Body of pancreas (tissue), 4 donors: Measurements from ENCODE around the gene TTLL11.

ENCODE experiments used
- POLR2A ChIP-seq, 3 donors: fragments of 450-650 bp; IDR thresholded peaks; one replicate each; pipeline ENCODE4 v1.6.1; 2016; ENCODE audit warnings: antibody characterized with exemption in 3 of 3, mild to moderate bottlenecking in 2 of 3
- TF ChIP-seq, protein P1 (sequence below), 7 experiments: fragments of 450-650 bp in 4 of 7; fragments of 200-600 bp in 3 of 7; sonication (generic) in 3 of 7; IDR thresholded peaks; one replicate each; pipeline ENCODE4 v1.5.1; 2016 to 2019; ENCODE audit warnings: antibody characterized with exemption in 7 of 7

- TF ChIP-seq POLR2A (IDR thresholded peaks at IDR 0.05): no peak
- TF ChIP-seq, protein P1, sequence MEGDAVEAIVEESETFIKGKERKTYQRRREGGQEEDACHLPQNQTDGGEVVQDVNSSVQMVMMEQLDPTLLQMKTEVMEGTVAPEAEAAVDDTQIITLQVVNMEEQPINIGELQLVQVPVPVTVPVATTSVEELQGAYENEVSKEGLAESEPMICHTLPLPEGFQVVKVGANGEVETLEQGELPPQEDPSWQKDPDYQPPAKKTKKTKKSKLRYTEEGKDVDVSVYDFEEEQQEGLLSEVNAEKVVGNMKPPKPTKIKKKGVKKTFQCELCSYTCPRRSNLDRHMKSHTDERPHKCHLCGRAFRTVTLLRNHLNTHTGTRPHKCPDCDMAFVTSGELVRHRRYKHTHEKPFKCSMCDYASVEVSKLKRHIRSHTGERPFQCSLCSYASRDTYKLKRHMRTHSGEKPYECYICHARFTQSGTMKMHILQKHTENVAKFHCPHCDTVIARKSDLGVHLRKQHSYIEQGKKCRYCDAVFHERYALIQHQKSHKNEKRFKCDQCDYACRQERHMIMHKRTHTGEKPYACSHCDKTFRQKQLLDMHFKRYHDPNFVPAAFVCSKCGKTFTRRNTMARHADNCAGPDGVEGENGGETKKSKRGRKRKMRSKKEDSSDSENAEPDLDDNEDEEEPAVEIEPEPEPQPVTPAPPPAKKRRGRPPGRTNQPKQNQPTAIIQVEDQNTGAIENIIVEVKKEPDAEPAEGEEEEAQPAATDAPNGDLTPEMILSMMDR (IDR thresholded peaks at IDR 0.05): no peak
These were observed 313.6 kb downstream of the TTLL11 start for GRCh38 chr9:121779381-121780117.
